Vagina (tissue), 2 donors: ENCODE data around the gene MORN4.

ENCODE experiments used
- POLR2AphosphoS5 ChIP-seq, 2 donors: sonication (generic); formaldehyde crosslinking; IDR thresholded peaks; one replicate each; pipeline ENCODE4 v1.9.0; 2017; ENCODE audit warnings: antibody characterized with exemption in 2 of 2, mild to moderate bottlenecking in 2 of 2, low read depth in 1 of 2; ENCODE audit not compliant: insufficient read depth in 1 of 2
- TF ChIP-seq, protein P1 (sequence below), 3 experiments: fragments of 450-650 bp in 2 of 3; fragments of 200-600 bp in 1 of 3; sonication (generic) in 1 of 3; IDR thresholded peaks; one replicate each; pipeline ENCODE4 v1.5.1; 2017 to 2019; ENCODE audit warnings: antibody characterized with exemption in 3 of 3, mild to moderate bottlenecking in 2 of 3, moderate library complexity in 2 of 3

DNA sequence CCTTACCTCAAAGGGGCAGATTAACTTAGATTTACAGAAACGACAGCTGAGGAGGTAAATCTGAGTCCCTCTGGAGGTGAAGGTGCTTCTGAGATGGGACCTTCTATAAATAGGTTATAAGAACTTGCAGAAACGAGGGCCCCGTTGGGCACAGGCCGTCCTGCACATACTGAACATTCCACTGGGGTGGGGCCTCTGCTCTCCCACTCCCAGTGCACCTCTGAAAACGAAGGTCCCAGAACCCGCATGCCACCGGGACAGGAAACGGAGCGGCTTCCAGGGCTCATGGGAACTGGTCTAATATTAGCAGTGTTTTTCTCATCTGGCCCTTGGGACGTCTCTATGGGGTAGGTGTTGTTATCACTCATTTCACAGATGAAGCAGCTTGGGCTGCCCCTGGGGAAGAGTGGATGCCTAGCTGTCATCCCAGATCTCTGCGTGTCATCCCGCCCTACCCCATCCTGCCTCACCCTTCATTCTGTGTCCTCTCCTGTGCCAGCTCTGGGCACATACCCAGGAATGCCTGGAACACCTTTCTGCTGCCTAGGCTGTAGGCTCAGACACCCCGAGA, 24.2 kb downstream of the MORN4 start:
- TF ChIP-seq, protein P1, sequence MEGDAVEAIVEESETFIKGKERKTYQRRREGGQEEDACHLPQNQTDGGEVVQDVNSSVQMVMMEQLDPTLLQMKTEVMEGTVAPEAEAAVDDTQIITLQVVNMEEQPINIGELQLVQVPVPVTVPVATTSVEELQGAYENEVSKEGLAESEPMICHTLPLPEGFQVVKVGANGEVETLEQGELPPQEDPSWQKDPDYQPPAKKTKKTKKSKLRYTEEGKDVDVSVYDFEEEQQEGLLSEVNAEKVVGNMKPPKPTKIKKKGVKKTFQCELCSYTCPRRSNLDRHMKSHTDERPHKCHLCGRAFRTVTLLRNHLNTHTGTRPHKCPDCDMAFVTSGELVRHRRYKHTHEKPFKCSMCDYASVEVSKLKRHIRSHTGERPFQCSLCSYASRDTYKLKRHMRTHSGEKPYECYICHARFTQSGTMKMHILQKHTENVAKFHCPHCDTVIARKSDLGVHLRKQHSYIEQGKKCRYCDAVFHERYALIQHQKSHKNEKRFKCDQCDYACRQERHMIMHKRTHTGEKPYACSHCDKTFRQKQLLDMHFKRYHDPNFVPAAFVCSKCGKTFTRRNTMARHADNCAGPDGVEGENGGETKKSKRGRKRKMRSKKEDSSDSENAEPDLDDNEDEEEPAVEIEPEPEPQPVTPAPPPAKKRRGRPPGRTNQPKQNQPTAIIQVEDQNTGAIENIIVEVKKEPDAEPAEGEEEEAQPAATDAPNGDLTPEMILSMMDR (IDR thresholded peaks at IDR 0.05), result no peak
- TF ChIP-seq POLR2AphosphoS5 (IDR thresholded peaks at IDR 0.05; ENCODE audit: insufficient read depth in 1 of 2, low read depth in 1 of 2), result no peak
